Thyroid gland (tissue), 4 donors: Measurements from ENCODE around the gene AP1B1.

ENCODE experiments used
- POLR2A ChIP-seq, 2 donors: fragments of 450-650 bp; IDR thresholded peaks; one replicate each; pipeline ENCODE4 v1.6.1; 2017; ENCODE audit warnings: antibody characterized with exemption in 2 of 2, mild to moderate bottlenecking in 2 of 2, moderate library complexity in 1 of 2
- TF ChIP-seq, protein P1 (sequence below), 6 experiments: fragments of 200-600 bp in 3 of 6; fragments of 450-650 bp in 3 of 6; sonication (generic) in 3 of 6; IDR thresholded peaks; one replicate each; pipeline ENCODE4 v1.5.1; 2016 to 2019; ENCODE audit warnings: antibody characterized with exemption in 6 of 6, mild to moderate bottlenecking in 2 of 6, inconsistent platforms in 1 of 6, moderate library complexity in 1 of 6

DNA sequence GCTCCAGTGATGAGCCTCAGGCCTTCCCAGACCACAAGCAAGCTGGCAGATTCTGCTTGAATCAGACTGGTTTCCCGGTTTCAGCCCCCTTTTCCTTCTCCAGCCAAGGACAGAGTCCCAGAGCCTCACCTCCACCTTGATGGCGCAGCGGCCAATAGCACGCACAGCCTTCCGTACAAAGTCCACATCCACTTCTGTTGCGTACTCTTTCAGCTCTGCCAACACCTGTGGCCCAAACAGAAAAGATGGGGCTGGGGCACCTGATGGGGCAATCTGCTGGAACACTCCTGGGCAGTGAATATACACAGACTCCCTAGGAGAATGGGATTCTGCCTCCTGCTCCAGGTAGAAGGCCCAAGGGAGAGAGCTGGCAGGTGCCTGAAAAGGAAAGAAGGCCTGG, 37.3 kb downstream of the AP1B1 start:
- TF ChIP-seq, protein P1, sequence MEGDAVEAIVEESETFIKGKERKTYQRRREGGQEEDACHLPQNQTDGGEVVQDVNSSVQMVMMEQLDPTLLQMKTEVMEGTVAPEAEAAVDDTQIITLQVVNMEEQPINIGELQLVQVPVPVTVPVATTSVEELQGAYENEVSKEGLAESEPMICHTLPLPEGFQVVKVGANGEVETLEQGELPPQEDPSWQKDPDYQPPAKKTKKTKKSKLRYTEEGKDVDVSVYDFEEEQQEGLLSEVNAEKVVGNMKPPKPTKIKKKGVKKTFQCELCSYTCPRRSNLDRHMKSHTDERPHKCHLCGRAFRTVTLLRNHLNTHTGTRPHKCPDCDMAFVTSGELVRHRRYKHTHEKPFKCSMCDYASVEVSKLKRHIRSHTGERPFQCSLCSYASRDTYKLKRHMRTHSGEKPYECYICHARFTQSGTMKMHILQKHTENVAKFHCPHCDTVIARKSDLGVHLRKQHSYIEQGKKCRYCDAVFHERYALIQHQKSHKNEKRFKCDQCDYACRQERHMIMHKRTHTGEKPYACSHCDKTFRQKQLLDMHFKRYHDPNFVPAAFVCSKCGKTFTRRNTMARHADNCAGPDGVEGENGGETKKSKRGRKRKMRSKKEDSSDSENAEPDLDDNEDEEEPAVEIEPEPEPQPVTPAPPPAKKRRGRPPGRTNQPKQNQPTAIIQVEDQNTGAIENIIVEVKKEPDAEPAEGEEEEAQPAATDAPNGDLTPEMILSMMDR (IDR thresholded peaks at IDR 0.05) = no peak
- no peak for TF ChIP-seq POLR2A (IDR thresholded peaks at IDR 0.05)
